ENCODE results near the gene GLRA3. TPM values are rescaled to one million over a fixed set of nuclear protein-coding genes. Genes with fewer than 3 reads are reported as not detected.
A peak's percentile ranks its signal among the peaks of the same experiment; 100 is the strongest.

The GLRA3 gene
- total RNA-seq, 1 donor from 2014 or later: 0.22 TPM

- Mint-ChIP-seq H3K9me3 (no peaks in the 10 kb centered on the region), H3K27ac (no peak overlapping the region), H3K4me1 (peaks cover 9% of the 10 kb centered on the region), H3K36me3 (ENCODE audit: low read depth) (no peaks in the 10 kb centered on the region), H3K27me3 (no peaks in the 10 kb centered on the region), H3K4me3 (no peak overlapping the region)
- ChIA-PET CTCF (interaction anchor here (0.6 to 1.5 kb wide), 2 partner anchors 1278 to 1576 kb away, joined by 3 read pairs; no protein-coding TSS in a partner anchor), POLR2A (no interaction called here)
- intact Hi-C loops (cut with micrococcal nuclease): loop anchor here (1.0 to 5.0 kb wide), 2 partner anchors 163 to 773 kb away; no protein-coding TSS in a partner anchor
- no peak for DNase-seq
- TF ChIP-seq CTCF (IDR thresholded peaks at IDR 0.05): no peak
- peak; percentile 25 for ATAC-seq (ENCODE audit: low read depth)
Observed at GRCh38 chr4:174764105-174764729, 64.8 kb downstream of the GLRA3 start.

GRCh38 chr4:174763454-174764104, 65.5 kb downstream of the GLRA3 start:
- Mint-ChIP-seq H3K27me3 (no peaks in the 10 kb centered on the region), H3K4me3 (no peak overlapping the region), H3K9me3 (no peaks in the 10 kb centered on the region), H3K36me3 (ENCODE audit: low read depth) (no peaks in the 10 kb centered on the region), H3K27ac (no peak overlapping the region), H3K4me1 (peaks cover 9% of the 10 kb centered on the region)
- intact Hi-C loops (cut with micrococcal nuclease): loop anchor here (1.0 to 5.0 kb wide), 2 partner anchors 164 to 774 kb away; no protein-coding TSS in a partner anchor
- DNase-seq (no peak), ATAC-seq (ENCODE audit: low read depth) (peak; percentile 34)
- no peak for TF ChIP-seq CTCF (IDR thresholded peaks at IDR 0.05)
- POLR2A ChIA-PET: no interaction called here
- CTCF ChIA-PET: interaction anchor here (0.6 to 1.5 kb wide), 2 partner anchors 1278 to 1577 kb away, joined by 3 read pairs; no protein-coding TSS in a partner anchor

GRCh38 chr4:174761451-174761850, 67.6 kb downstream of the GLRA3 start:
- H3K9me3 Mint-ChIP-seq: no peaks in the 10 kb centered on the region
- ATAC-seq (ENCODE audit: low read depth) (no peak), DNase-seq (no peak)
- POLR2A ChIA-PET: no interaction called here
- H3K4me1 Mint-ChIP-seq: peaks cover 9% of the 10 kb centered on the region
- H3K4me3 Mint-ChIP-seq: no peak overlapping the region
- no peak for TF ChIP-seq CTCF (IDR thresholded peaks at IDR 0.05)
- CTCF ChIA-PET: no interaction called here
- intact Hi-C loops (cut with micrococcal nuclease): loop anchor here (5.0 kb wide), 1 partner anchor 166 kb away; no protein-coding TSS in a partner anchor
- no peaks in the 10 kb centered on the region for H3K27me3 Mint-ChIP-seq
- no peaks in the 10 kb centered on the region for H3K36me3 Mint-ChIP-seq (ENCODE audit: low read depth)
- no peak overlapping the region for H3K27ac Mint-ChIP-seq

- ChIA-PET CTCF (no interaction called here), POLR2A (no interaction called here)
- no peak overlapping the region for H3K27ac Mint-ChIP-seq
- no peak overlapping the region for H3K4me3 Mint-ChIP-seq
- intact Hi-C loops (cut with micrococcal nuclease): no loop called here
- DNase-seq (no peak), ATAC-seq (ENCODE audit: low read depth) (no peak)
- no peak for TF ChIP-seq CTCF (IDR thresholded peaks at IDR 0.05)
- H3K36me3 Mint-ChIP-seq (ENCODE audit: low read depth): no peaks in the 10 kb centered on the region
- no peaks in the 10 kb centered on the region for H3K4me1 Mint-ChIP-seq
- H3K27me3 Mint-ChIP-seq: no peaks in the 10 kb centered on the region
- no peaks in the 10 kb centered on the region for H3K9me3 Mint-ChIP-seq
Observed at GRCh38 chr4:174757736-174758135, 71.3 kb downstream of the GLRA3 start.

- no peaks in the 10 kb centered on the region for H3K27me3 Mint-ChIP-seq
- H3K4me1 Mint-ChIP-seq: no peaks in the 10 kb centered on the region
- H3K4me3 Mint-ChIP-seq: no peak overlapping the region
- no peaks in the 10 kb centered on the region for H3K9me3 Mint-ChIP-seq
- DNase-seq (no peak), ATAC-seq (ENCODE audit: low read depth) (no peak)
- H3K36me3 Mint-ChIP-seq (ENCODE audit: low read depth): no peaks in the 10 kb centered on the region
- H3K27ac Mint-ChIP-seq: no peak overlapping the region
- intact Hi-C loops (cut with micrococcal nuclease): no loop called here
- ChIA-PET POLR2A (no interaction called here), CTCF (no interaction called here)
- TF ChIP-seq CTCF (IDR thresholded peaks at IDR 0.05): no peak
Observed at GRCh38 chr4:174753021-174753420, 76.0 kb downstream of the GLRA3 start.
